A204.1 (cell line): ENCODE data around the gene RIPPLY1.

Experiments
- FAIRE-seq: peaks from 2 replicates; lab custom pipeline; 2012; peaks lifted over from hg19 to GRCh38; lab: Jason Lieb, UNC

Gene RIPPLY1

DNA sequence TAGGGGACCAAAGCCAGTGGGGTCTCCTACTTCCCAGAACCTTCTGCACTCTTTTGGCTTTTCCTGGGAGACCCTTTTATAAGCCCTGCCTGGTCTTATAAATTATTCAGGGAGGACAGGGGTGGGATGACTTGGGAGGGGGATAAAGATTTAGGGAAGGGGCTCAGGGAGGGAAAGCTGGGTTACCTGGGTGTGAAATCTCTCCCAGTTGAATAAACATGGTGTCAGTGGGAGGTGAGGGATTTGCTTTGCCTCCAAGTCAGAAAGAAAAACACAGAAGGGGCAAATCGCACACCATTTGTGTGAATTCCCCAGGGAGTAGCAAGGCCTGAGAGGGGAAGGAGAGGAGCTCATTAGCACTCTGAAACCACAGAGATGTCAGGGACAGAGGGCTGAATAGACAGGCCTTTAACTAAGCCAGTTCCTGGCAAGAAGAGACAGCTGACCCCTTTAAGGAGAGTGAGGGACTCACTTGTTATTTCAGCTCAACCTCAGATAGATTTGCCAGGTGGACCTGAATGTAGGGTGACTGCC lies at the start of gene RIPPLY1:
Gene RIPPLY1 (minus strand): TSS at position 51 of the 534 bp plus-strand sequence. CDS start 54 bp downstream, outside the sequence.
- no peak for FAIRE-seq

- no peak for FAIRE-seq
Measured at GRCh38 chrX:106952538-106952937, 49.4 kb upstream of the RIPPLY1 start.

GRCh38 chrX:106952089-106952488 lies 48.9 kb upstream of the RIPPLY1 start:
- FAIRE-seq = no peak

DNA sequence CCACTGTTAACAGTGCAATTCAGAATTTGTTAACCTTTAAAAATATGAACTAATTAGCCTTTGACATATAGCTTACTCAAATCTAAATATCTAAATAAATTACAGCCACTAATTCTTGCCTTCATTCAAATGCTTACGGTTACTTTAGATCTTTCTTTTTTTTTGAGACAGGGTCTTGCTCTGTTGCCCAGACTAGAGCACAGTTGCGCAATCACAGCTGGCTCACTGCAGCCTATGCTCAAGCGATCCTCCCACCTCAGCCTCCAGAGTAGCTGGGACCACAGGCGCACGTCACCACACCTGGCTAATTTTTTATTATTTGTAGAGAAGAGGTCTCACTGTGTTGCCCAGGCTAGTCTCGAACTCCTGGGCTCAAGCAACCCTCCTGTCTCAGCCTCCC lies 48.1 kb upstream of the RIPPLY1 start:
- FAIRE-seq = no peak

DNA sequence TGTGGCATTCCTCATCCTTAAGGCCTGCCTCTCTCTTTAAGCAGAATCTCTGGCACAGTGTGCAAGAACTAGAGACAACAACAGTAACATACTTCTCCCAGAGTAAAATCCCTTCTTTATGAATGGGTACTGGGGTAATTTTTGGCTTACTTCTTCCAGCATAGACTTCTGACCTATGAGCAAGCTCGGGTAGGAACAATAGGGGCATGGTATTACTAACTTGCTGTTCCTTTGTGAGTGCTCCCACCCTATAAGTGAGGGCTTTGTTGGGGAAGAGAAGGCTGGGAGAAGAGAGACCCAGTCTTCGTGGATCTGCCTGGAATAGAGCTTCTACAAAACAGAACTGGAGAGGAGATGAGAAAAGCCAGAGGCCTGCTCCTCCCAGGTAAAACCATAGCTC lies 47.2 kb upstream of the RIPPLY1 start:
- FAIRE-seq = no peak

DNA sequence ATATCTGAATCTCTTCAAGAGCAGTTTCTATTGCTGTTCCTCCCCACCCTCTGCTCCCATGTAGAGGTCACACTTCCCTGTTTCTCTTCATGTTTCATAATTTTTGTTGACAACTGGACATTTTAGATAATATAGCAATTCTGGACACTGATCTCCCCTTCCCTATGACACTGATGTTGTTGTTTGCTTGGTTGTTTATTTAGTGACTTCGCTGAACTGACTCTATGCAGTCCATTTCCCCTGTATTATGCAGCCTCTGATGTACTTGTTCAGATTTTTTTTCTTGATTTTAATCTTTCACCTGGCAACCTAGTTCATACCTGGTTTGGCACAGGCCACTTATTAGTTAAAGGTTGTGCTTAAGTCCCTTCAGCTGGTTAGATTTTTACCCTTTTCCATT lies 46.2 kb upstream of the RIPPLY1 start:
- FAIRE-seq = no peak

- FAIRE-seq = no peak
Measured at GRCh38 chrX:106948641-106949040, 45.5 kb upstream of the RIPPLY1 start.

DNA sequence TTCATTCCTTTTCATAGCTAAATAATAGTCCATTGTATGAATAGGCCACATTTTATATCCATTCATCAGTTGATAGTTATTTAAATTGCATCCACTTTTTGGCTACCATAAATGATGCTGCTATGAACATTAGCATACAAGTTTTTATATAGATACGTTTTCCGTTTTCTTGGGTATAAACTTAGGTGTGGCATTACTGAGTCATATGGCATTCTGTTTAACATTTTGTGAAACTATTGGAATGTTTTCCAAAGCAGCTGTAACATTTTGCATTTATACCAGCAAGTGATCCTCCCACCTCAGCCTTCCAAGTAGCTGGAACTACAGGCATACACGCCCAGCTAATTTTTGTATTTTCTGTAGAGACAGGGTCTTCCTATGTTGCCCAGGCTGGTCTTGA lies 43.3 kb upstream of the RIPPLY1 start:
- no peak for FAIRE-seq

- no peak for FAIRE-seq
Measured at GRCh38 chrX:106940068-106940467, 36.9 kb upstream of the RIPPLY1 start.

GRCh38 chrX:106939566-106939965 lies 36.4 kb upstream of the RIPPLY1 start:
- FAIRE-seq = no peak

DNA sequence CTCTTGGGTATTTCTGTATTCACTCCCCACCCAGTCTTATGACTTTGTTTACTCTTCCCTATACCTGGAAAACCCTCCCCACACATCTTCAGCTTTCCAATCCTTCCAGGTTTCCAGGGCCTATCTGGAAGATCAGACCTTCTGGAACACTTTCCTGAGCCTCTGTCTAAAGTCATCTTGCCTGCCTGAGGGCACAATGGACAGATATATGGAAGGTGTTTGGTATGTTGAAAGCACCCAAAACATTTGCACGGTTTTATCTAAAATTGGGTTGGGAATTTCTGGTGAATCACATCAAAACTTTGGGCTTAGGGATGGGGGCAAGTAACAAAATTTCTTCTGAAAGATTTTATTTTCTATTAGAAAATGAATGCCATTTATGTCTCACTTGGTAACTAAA lies 33.1 kb upstream of the RIPPLY1 start:
- FAIRE-seq = no peak

DNA sequence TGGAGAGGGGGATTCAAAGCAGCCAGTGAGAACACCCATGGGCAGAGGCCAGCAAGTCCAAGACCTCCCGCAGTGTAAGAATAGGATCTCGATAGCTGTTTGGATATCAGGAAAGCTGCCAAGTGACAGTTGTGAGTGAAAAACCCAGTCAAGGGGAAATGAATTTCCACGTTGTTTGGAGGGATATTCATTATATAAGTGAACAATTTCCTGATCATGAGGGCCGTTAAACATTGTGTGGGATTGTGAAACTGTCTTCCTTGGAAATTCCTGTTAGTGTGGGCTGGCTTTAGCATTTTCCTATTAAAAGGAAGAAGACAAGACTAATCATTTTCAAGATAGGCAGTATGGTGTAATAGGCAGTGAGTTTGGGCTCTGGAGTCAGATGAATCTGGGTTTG lies 32.0 kb upstream of the RIPPLY1 start:
- FAIRE-seq = no peak

- FAIRE-seq = no peak
Measured at GRCh38 chrX:106933538-106933961, 30.4 kb upstream of the RIPPLY1 start.

DNA sequence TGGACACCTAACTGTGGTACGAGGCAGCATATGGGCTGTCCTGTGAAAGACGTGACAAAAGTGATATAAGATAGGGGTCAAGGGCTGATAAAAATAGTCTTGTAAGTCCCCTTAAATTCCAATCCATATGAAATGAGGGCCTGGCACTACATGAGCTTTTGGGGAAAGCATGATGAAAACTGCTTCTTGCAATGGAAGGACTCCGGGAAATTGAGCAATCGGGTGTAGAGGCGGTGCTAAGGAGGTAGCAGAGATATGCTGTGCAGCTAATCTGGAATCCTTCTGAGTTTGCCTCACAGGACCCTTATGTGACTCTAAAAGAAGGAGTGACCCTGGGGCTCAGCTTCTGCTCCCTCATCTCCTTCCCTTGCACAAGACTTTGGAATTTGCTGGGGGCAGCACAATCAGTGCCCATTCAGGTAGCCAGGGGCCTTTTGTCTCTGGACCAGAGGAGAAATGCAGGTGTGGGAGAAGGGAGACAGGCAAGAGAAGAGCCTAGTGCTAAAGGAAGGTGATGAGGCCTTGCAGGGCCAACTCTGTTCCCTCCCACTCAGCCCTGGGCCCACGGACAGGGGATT lies 29.9 kb upstream of the RIPPLY1 start:
- FAIRE-seq = no peak

DNA sequence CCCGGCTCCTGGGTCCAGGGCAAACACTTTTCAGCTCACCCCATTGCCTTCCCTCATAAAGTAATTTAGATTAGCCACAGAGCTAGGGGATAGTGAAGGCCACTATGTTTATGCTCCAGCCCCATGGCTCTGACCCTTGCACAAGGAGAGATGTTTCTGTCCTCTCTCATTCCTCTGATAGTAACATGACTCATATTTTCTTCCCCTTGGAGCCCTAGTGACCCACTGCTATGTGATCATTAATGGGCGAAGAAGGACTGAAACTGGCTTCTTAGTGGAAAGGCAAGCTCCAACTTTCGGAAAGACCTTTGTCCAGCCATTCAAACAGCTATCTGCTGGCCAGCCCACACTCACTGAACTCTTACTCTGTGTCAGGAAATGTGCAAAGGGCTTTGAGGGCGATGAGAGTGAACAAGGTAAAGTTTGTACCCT lies 29.4 kb upstream of the RIPPLY1 start:
- FAIRE-seq = no peak

GRCh38 chrX:106931831-106932491 lies 28.8 kb upstream of the RIPPLY1 start:
- no peak for FAIRE-seq

DNA sequence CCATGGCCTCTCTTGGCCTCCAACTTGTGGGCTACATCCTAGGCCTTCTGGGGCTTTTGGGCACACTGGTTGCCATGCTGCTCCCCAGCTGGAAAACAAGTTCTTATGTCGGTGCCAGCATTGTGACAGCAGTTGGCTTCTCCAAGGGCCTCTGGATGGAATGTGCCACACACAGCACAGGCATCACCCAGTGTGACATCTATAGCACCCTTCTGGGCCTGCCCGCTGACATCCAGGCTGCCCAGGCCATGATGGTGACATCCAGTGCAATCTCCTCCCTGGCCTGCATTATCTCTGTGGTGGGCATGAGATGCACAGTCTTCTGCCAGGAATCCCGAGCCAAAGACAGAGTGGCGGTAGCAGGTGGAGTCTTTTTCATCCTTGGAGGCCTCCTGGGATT lies 25.1 kb upstream of the RIPPLY1 start:
- FAIRE-seq = no peak

DNA sequence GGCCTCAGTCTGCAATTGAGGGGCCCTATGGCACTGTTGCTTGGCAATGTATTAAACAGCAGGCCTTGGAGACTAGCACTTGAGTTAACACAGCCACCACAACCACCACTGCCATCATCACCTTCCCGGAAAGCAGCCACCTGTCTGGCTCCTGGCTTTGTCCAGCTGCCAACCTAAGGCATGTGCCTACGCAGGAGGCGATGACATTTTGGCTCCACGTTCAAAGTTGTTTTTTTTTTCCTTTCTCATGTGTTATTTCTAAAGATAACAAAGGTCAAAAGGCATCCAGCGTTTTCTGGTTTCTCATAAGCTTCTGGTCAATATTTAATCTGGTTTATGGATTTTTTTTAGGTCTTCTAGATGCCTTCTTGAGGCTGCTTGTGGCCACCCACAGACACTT lies 24.6 kb upstream of the RIPPLY1 start:
- no peak for FAIRE-seq

DNA sequence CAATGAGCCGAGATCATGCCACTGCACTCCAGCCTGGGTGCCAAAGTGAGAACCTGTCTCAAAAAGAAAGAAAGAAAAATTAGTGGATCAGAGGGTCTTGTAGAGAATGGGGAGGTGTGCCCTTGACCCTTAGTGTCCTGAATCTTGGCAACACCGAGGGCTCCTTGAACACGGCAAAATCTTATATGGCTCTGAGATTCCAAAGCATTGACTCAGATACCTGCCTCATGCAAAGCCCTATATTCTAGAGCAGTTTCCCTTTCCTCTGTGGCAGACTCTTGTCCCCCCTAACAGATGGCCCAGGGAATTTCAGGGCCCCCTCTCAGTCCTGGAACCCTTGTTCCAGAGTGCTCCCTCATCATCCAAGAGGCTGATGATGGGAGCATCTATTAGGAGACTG lies 23.9 kb upstream of the RIPPLY1 start:
- no peak for FAIRE-seq

GRCh38 chrX:106921637-106922036 lies 18.5 kb upstream of the RIPPLY1 start:
- FAIRE-seq = no peak

DNA sequence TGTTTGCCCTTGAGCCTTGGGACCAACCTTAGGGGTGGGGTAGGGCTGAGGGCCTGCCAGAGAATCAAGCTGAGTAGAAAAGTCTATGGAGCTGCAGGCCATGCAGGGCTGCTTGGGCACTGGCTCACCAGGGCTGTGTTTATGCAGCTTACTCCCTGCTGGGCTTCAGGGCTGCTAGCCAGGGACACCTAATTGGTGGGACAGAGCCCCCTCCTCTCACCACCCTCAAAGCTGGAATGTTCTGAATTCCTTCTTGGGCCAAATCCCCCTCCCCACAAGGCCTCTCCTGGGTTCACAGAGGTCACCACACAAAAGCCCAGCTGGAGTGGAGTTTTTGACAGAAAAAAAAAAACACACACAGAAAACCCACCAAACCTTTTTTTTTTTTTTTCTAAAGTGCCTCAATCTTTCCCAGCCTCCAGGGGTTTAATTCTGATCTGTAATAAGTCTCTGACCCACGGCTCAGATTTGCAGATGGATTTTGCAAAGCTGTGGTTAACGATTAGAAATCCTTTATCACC lies 16.9 kb upstream of the RIPPLY1 start, which contains the start of gene CLDN2:
Gene CLDN2 (plus strand): TSS at position 471 of the 521 bp plus-strand sequence. CDS start 7,827 bp downstream, outside the sequence.
- FAIRE-seq = no peak

DNA sequence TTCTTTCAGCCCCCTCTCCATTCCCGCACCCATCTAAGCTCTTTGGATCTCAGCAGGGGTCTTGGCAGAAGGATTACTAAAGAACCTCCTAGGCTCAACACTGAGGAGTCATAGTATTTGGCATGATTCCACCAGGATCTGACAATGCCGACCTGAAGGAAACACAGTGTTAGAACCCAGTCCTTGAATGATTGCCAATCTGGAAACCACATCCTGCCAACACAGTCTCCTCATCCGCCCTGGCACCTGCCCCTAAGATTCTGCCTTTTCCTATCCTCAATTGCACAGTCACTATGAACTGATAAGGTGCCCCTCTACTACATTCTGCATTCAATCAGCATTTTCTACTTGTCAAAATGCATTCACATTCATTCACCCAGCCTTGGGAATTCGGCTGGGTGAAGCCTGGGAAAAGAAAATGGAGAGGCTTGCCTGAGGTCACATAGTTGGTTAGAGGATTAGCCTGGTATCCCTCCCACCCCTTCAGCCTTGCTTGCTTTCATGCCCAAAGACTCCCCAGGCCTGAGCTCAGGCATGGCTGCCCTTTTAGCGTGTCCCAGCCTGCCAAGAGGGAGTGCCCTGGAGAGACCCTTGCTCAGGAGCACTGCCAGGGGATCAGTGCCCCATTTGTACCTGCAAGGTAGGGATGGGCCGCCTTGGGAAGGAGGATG lies 14.8 kb upstream of the RIPPLY1 start:
- FAIRE-seq = no peak

DNA sequence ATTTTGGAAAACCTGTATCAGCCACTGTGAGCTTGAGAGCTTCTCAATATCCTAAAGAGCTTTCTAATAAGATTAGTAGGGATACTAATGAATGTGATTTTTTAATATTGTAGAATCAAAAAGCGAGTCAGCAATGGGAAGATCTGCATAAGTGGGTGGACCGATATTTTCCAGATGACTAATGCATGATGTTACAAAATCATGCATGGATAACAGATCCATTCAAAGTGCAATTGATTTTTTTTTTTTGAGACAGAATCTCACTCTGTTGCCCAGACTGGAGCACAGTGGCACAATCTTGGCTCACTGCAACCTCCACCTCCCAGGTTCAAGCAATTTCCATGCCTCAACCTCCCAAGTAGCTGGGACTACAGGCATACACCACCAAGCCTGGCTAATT lies 9.7 kb upstream of the RIPPLY1 start:
- no peak for FAIRE-seq
